ENCODE results near the gene SVIL. TPM values are rescaled to one million over a fixed set of nuclear protein-coding genes. Genes with fewer than 3 reads are reported as not detected.

Gene SVIL
- 10.2 and 429 TPM in 2 replicates for total RNA-seq (2014; rRNA removed; shearing (Covaris generic))

DNA sequence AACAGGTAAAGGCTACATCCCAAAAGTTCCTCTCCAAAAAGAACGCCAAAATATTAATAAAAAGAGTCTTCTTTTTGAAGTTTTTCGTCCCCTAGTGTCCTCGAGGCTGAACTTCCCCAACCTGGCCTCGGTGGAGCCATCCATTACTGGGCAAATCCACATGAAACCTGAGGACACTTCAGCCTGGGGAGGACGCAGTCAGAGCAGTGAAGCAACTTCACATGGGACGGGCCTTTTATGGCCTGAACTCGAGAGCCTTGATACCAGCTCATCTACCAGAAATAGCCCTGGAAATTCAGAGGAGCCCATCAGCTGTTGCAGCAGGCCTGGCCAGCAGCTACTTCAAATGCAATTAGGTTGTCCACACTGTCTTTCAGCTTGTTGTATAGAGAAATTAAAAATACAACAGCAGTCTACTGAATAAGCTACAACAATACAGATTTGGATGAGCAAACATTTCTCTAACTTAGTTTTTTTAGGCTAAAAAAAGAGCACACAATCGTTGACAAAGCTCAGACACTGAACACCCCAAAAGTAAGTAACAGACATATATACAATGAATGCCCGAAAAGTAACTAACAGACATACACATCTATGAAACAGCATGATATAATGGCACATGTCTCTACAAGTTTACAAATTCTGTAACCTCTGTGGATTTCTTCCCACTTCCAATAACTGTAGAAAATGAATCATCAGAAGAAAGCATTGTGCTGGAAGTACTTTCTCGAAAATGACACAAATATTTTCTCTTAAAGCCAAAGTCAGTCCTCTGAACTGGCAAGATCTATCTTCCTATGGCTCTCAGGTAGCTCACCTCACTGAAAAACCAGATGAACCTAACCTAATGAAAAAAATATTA, at the start of gene SVIL:
TSS of gene SVIL (minus strand) at position 208 of the 862 bp plus-strand sequence. CDS start 79,913 bp downstream, outside the sequence.
- H3K4me1 ChIP-seq (replicated peaks): peaks cover 43% of the 10 kb centered on the region
- H3K27me3 ChIP-seq (replicated peaks): no peaks in the 10 kb centered on the region
- H3K9me3 ChIP-seq (replicated peaks): no peaks in the 10 kb centered on the region
- peak within 1 kb of the TSS; percentile 69 for H3K27ac ChIP-seq
- DNase-seq (ENCODE audit: low read depth in 1 of 2, low spot score in 2 of 2): peak in 1 of 2 experiments; percentile 65
- H3K4me3 ChIP-seq: no peak within 1 kb of the TSS
- H3K36me3 ChIP-seq: no peaks in the 10 kb centered on the region

- Histone ChIP-seq H3K36me3 (peaks cover 12% of the 10 kb centered on the region), H3K27me3 (replicated peaks) (no peaks in the 10 kb centered on the region), H3K27ac (no peak overlapping the region), H3K4me3 (no peak overlapping the region), H3K9me3 (replicated peaks) (no peaks in the 10 kb centered on the region), H3K4me1 (replicated peaks) (no peaks in the 10 kb centered on the region)
- no peak for DNase-seq (ENCODE audit: low read depth in 1 of 2, low spot score in 2 of 2)
Measured at GRCh38 chr10:29681676-29682448, 47.1 kb upstream of the SVIL start.

GRCh38 chr10:29680091-29680490, 45.3 kb upstream of the SVIL start:
- Histone ChIP-seq H3K36me3 (peaks cover 15% of the 10 kb centered on the region), H3K4me1 (replicated peaks) (no peaks in the 10 kb centered on the region), H3K27ac (no peak overlapping the region), H3K9me3 (replicated peaks) (peaks cover 10% of the 10 kb centered on the region), H3K4me3 (no peak overlapping the region), H3K27me3 (replicated peaks) (no peaks in the 10 kb centered on the region)
- DNase-seq (ENCODE audit: low read depth in 1 of 2, low spot score in 2 of 2): no peak

DNA sequence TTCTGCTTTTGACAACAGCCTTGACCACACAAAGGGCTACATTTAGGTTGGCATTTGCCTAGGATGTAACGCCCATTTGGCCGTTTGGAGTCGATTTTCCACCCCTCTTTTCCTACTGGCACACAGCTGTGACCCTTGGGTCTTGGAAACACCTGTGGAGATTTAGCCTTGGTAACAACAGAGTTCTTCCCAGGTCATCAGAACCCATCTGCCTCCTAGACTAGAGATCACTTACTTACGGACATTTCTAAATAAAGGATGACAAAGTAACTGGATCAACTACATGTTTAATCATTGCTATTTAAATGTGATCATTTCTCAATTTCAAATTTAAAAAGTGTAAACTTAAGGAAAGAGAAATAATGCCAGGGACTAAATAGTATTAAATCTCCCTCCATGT, 42.0 kb upstream of the SVIL start:
- H3K36me3 ChIP-seq: peaks cover 9% of the 10 kb centered on the region
- no peak overlapping the region for H3K27ac ChIP-seq
- H3K4me1 ChIP-seq (replicated peaks): peaks cover 4% of the 10 kb centered on the region
- H3K4me3 ChIP-seq: no peak overlapping the region
- no peak for DNase-seq (ENCODE audit: low read depth in 1 of 2, low spot score in 2 of 2)
- no peaks in the 10 kb centered on the region for H3K27me3 ChIP-seq (replicated peaks)
- H3K9me3 ChIP-seq (replicated peaks): peaks cover 10% of the 10 kb centered on the region

- peaks cover 9% of the 10 kb centered on the region for H3K36me3 ChIP-seq
- no peaks in the 10 kb centered on the region for H3K27me3 ChIP-seq (replicated peaks)
- no peak overlapping the region for H3K27ac ChIP-seq
- peaks cover 10% of the 10 kb centered on the region for H3K9me3 ChIP-seq (replicated peaks)
- H3K4me3 ChIP-seq: no peak overlapping the region
- no peak for DNase-seq (ENCODE audit: low read depth in 1 of 2, low spot score in 2 of 2)
- H3K4me1 ChIP-seq (replicated peaks): peaks cover 4% of the 10 kb centered on the region
Measured at GRCh38 chr10:29675984-29676383, 41.2 kb upstream of the SVIL start.

- Histone ChIP-seq H3K4me3 (no peak overlapping the region), H3K4me1 (replicated peaks) (peaks cover 17% of the 10 kb centered on the region), H3K27me3 (replicated peaks) (no peaks in the 10 kb centered on the region), H3K9me3 (replicated peaks) (peaks cover 10% of the 10 kb centered on the region), H3K36me3 (peaks cover 9% of the 10 kb centered on the region; the same call in 1 of the 2 replicates), H3K27ac (no peak overlapping the region)
- DNase-seq (ENCODE audit: low read depth in 1 of 2, low spot score in 2 of 2): no peak
Measured at GRCh38 chr10:29671968-29672367, 37.2 kb upstream of the SVIL start.

GRCh38 chr10:29671228-29671780, 36.5 kb upstream of the SVIL start:
- no peaks in the 10 kb centered on the region for H3K27me3 ChIP-seq (replicated peaks)
- no peak overlapping the region for H3K27ac ChIP-seq
- H3K9me3 ChIP-seq (replicated peaks): peaks cover 8% of the 10 kb centered on the region
- DNase-seq (ENCODE audit: low read depth in 1 of 2, low spot score in 2 of 2): no peak
- no peak overlapping the region for H3K4me3 ChIP-seq
- H3K36me3 ChIP-seq: peaks cover 9% of the 10 kb centered on the region; the same call in 1 of the 2 replicates
- peaks cover 17% of the 10 kb centered on the region for H3K4me1 ChIP-seq (replicated peaks)

DNA sequence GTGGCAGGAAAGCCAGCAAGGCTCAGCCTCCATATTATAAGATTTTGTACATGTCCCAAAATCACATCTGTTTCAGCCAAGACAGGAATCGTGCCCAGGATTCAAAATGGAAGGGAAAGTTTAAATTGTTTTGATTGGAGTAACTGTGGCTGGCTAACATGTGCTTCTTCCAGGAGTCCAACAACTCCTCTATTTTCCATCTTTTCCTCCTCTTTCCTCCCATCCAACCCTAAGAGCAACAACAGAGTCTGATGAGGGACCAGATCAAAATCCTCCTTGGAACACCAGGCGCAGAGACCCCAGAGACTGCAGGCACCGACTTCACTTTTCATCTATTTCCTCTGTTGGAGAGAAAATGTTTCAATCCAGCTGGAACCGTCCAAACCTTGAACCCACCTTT, 36.0 kb upstream of the SVIL start:
- H3K27ac ChIP-seq: no peak overlapping the region
- H3K4me1 ChIP-seq (replicated peaks): peaks cover 17% of the 10 kb centered on the region
- DNase-seq (ENCODE audit: low read depth in 1 of 2, low spot score in 2 of 2): no peak
- no peaks in the 10 kb centered on the region for H3K27me3 ChIP-seq (replicated peaks)
- H3K4me3 ChIP-seq: no peak overlapping the region
- H3K36me3 ChIP-seq: peaks cover 8% of the 10 kb centered on the region; the same call in 1 of the 2 replicates
- peaks cover 2% of the 10 kb centered on the region for H3K9me3 ChIP-seq (replicated peaks)

GRCh38 chr10:29669149-29669548, 34.4 kb upstream of the SVIL start:
- no peaks in the 10 kb centered on the region; the same call in 1 of the 2 replicates for H3K9me3 ChIP-seq (replicated peaks)
- no peak for DNase-seq (ENCODE audit: low read depth in 1 of 2, low spot score in 2 of 2)
- no peaks in the 10 kb centered on the region; the same call in 1 of the 2 replicates for H3K36me3 ChIP-seq
- H3K27me3 ChIP-seq (replicated peaks): no peaks in the 10 kb centered on the region
- H3K4me1 ChIP-seq (replicated peaks): peaks cover 17% of the 10 kb centered on the region
- H3K4me3 ChIP-seq: no peak overlapping the region
- H3K27ac ChIP-seq: no peak overlapping the region

DNA sequence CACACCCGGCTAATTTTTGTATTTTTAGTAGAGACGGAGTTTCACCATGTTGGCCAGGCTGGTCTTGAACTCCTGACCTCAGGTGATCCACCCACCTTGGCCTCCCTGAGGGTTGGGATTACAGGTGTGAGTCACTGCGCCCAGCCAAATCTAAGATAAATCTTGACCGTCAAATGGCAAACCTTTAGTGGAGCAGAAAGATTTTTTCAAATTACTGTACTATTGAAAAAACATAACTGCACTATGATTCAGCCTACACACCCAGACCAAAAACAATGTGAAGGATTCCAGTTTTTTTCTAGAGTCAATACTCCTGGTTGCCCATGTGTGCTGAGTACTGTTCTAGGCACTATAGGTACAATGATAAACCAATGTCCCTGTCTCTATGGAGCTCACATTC, 33.9 kb upstream of the SVIL start:
- peak in 1 of 2 experiments; percentile 19 for DNase-seq (ENCODE audit: low read depth in 1 of 2, low spot score in 2 of 2)
- Histone ChIP-seq H3K4me1 (replicated peaks) (peaks cover 17% of the 10 kb centered on the region), H3K27ac (no peak overlapping the region)

GRCh38 chr10:29667191-29667590, 32.4 kb upstream of the SVIL start:
- H3K27me3 ChIP-seq (replicated peaks): no peaks in the 10 kb centered on the region
- no peak overlapping the region for H3K27ac ChIP-seq
- no peaks in the 10 kb centered on the region; the same call in 1 of the 2 replicates for H3K36me3 ChIP-seq
- DNase-seq (ENCODE audit: low read depth in 1 of 2, low spot score in 2 of 2): no peak
- peaks cover 13% of the 10 kb centered on the region for H3K4me1 ChIP-seq (replicated peaks)
- no peak overlapping the region for H3K4me3 ChIP-seq
- no peaks in the 10 kb centered on the region for H3K9me3 ChIP-seq (replicated peaks)

More for the DNA sequence above, 33.9 kb upstream of the SVIL start:
- Histone ChIP-seq H3K27me3 (replicated peaks) (no peaks in the 10 kb centered on the region), H3K36me3 (no peaks in the 10 kb centered on the region; the same call in 1 of the 2 replicates), H3K9me3 (replicated peaks) (no peaks in the 10 kb centered on the region; the same call in 1 of the 2 replicates), H3K4me3 (no peak overlapping the region)

GRCh38 chr10:29666201-29666600, 31.4 kb upstream of the SVIL start:
- no peak overlapping the region for H3K27ac ChIP-seq
- H3K4me3 ChIP-seq: no peak overlapping the region
- H3K9me3 ChIP-seq (replicated peaks): no peaks in the 10 kb centered on the region
- H3K36me3 ChIP-seq: no peaks in the 10 kb centered on the region; the same call in 1 of the 2 replicates
- DNase-seq (ENCODE audit: low read depth in 1 of 2, low spot score in 2 of 2): no peak
- H3K4me1 ChIP-seq (replicated peaks): peaks cover 17% of the 10 kb centered on the region
- no peaks in the 10 kb centered on the region for H3K27me3 ChIP-seq (replicated peaks)

DNA sequence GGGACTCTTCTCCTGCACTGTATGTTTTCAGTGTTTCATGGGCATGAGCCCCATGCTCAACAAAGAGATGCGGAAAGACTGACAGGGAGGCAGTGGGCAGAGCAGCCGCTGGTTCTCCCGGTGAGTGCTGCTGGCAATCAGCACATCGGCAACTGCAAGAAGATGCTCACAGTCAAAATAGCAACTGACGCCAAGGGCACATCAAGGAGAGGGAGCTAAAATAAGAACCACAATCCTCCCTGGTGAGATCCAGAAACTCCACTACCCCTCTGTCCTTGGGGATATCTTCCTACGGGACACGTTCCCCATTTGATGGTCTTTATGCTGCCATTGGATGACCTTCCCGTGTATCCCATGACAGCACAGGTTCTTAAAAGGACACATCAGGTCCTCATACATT, 28.9 kb upstream of the SVIL start:
- Histone ChIP-seq H3K4me1 (replicated peaks) (peaks cover 30% of the 10 kb centered on the region), H3K27ac (no peak overlapping the region), H3K27me3 (replicated peaks) (no peaks in the 10 kb centered on the region), H3K4me3 (no peak overlapping the region), H3K9me3 (replicated peaks) (no peaks in the 10 kb centered on the region), H3K36me3 (no peaks in the 10 kb centered on the region; the same call in 1 of the 2 replicates)
- DNase-seq (ENCODE audit: low read depth in 1 of 2, low spot score in 2 of 2): no peak

All from SJSA1 (cell line).